Natural killer cell (primary cell): ENCODE results near the gene VEZF1. TPM values are rescaled to one million over a fixed set of nuclear protein-coding genes. Genes with fewer than 3 reads are reported as not detected.

ENCODE experiments used
- ATAC-seq, 3 donors: fragments of 150-1000 bp in 2 of 3; fragments of 200-7000 bp in 1 of 3; cut with Tn5 transposase; 1 replicate in 1 of 3; 2 replicates in 2 of 3; pipeline ENCODE4 v1.10.0; 2021; ENCODE audit warnings: mild to moderate bottlenecking in 2 of 3, moderate library complexity in 2 of 3
- DNase-seq, 2 donors: peaks; one replicate each; pipeline versions ENCODE4 v3.0.0 to v3.0.0-alpha.2; 2013 to 2021; ENCODE audit warnings: mixed read lengths in 1 of 2
- H3K27ac ChIP-seq: one replicate; pipeline ENCODE4 v1.5.1; 2013; ENCODE audit warnings: mild to moderate bottlenecking, low read length
- H3K27me3 ChIP-seq: one replicate; pipeline ENCODE4 v1.6.1; 2013; ENCODE audit warnings: low read length; ENCODE audit not compliant: control insufficient read depth, insufficient read depth
- H3K36me3 ChIP-seq: one replicate; pipeline ENCODE4 v1.6.1; 2013; ENCODE audit warnings: low read length; ENCODE audit not compliant: control insufficient read depth, insufficient read depth
- H3K4me1 ChIP-seq: one replicate; pipeline ENCODE4 v1.6.1; 2013; ENCODE audit warnings: low read length; ENCODE audit not compliant: control insufficient read depth, insufficient read depth
- H3K4me3 ChIP-seq: one replicate; pipeline ENCODE4 v1.5.1; 2013; ENCODE audit warnings: low read length
- H3K9me3 ChIP-seq: one replicate; pipeline ENCODE4 v1.6.1; 2013; ENCODE audit warnings: low read length; ENCODE audit not compliant: control insufficient read depth, insufficient read depth
- H3K27ac Mint-ChIP-seq, 2 donors: one replicate each; pipeline ENCODE4 v1.8.0; 2022; ENCODE audit warnings: mild to moderate bottlenecking in 2 of 2, mixed read lengths in 2 of 2, moderate library complexity in 1 of 2
- H3K27me3 Mint-ChIP-seq, 2 donors: one replicate each; pipeline ENCODE4 v1.8.0; 2022; ENCODE audit warnings: low read depth in 2 of 2, mixed read lengths in 2 of 2
- H3K36me3 Mint-ChIP-seq: one replicate; pipeline ENCODE4 v1.8.0; 2022; ENCODE audit warnings: mixed read lengths
- H3K4me1 Mint-ChIP-seq, 2 donors: one replicate each; pipeline ENCODE4 v1.8.0; 2022; ENCODE audit warnings: mixed read lengths in 2 of 2
- H3K4me3 Mint-ChIP-seq: one replicate; pipeline ENCODE4 v1.8.0; 2022; ENCODE audit warnings: mild to moderate bottlenecking, moderate library complexity, mixed read lengths
- H3K9me3 Mint-ChIP-seq, 2 donors: one replicate each; pipeline ENCODE4 v1.8.0; 2022; ENCODE audit warnings: mixed read lengths in 2 of 2
- WGBS: methylation state at CpG from one replicate; pipeline ENCODE4 v1.1.7; 2013; ENCODE audit warnings: missing lambda C conversion rate; ENCODE audit not compliant: insufficient coverage; 5-methylcytosine and 5-hydroxymethylcytosine counted together
- intact Hi-C: fragments of 100-400 bp; cut with micrococcal nuclease; formaldehyde crosslinking; loops from one replicate; pipeline ENCODE4 v1.14.2; 2022
- total RNA-seq, 4 donors: library from RNA; stranded (reverse); fragments of 120-200 nt in 1 of 4; gene quantifications; one replicate each; pipeline versions ENCODE4 v1.2.3 to v1.2.4, GENCODE V29; 2013 to 2022
- TF ChIP-seq, protein P1 (sequence below): fragments of 200-600 bp; IDR thresholded peaks from one replicate; pipeline ENCODE4 v1.8.0; 2022; ENCODE audit warnings: antibody characterized with exemption

The VEZF1 gene
- total RNA-seq, 3 donors from 2014 or later (not counting 1 experiment from before 2014, with no cell fraction given) = 49.8 to 64.6 (median 63.4) TPM

DNA sequence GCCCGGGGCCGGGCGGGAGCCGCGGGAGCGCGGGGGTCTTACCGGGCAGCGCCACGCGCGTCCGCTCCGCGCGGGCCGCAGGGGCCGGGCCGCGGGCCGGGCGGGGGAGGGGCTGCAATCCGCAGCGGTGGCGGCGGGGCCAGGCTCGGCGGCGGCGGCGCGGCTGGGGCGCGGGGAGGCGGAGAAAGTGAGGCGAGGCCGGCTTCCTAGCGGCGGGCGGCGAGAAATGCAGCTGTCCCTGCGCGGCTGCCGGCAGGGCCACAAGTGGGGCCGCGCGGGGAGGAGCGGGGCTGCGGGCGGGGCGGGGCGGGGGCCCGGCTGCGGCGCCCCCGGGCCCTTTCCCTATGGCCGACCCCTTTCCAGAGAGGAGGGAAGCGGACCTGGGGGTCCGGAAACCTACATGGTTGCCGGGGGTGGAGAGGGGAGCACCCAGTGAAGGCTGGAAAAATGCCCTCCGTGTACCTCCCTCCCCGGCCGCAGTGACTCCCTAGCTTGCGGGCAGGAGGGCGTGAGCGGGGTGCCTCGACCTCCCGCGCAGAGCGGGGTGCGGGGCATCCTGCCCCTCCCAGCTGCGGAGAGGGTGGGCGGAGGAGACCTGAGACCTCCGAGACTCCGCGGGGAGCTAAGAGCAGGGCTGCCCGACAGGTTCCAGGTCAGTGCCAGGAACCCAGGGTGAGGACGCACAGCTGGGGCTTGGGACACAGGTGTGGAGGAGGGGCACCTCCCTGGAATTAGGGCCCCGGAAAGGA lies 32.7 kb downstream of the VEZF1 start, which contains the start of gene CUEDC1:
TSS of gene CUEDC1 (minus strand) at position 230 of the 749 bp plus-strand sequence. CDS start 69,848 bp downstream, outside the sequence.
- H3K4me1 ChIP-seq = peaks cover 32% of the 10 kb centered on the region
- H3K27me3 ChIP-seq = peaks cover 9% of the 10 kb centered on the region
- DNase-seq (peak; percentile 60 to 72), ATAC-seq (peak; percentile 78 to 82 (median 82))
- H3K9me3 ChIP-seq = no peaks in the 10 kb centered on the region
- TF ChIP-seq, protein P1, sequence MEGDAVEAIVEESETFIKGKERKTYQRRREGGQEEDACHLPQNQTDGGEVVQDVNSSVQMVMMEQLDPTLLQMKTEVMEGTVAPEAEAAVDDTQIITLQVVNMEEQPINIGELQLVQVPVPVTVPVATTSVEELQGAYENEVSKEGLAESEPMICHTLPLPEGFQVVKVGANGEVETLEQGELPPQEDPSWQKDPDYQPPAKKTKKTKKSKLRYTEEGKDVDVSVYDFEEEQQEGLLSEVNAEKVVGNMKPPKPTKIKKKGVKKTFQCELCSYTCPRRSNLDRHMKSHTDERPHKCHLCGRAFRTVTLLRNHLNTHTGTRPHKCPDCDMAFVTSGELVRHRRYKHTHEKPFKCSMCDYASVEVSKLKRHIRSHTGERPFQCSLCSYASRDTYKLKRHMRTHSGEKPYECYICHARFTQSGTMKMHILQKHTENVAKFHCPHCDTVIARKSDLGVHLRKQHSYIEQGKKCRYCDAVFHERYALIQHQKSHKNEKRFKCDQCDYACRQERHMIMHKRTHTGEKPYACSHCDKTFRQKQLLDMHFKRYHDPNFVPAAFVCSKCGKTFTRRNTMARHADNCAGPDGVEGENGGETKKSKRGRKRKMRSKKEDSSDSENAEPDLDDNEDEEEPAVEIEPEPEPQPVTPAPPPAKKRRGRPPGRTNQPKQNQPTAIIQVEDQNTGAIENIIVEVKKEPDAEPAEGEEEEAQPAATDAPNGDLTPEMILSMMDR = peak; percentile 17
- H3K27ac Mint-ChIP-seq = peak within 1 kb of the TSS in 1 of 2 donors; percentile 33
- no peaks in the 10 kb centered on the region for H3K9me3 Mint-ChIP-seq
- peaks cover 29 to 48% of the 10 kb centered on the region in 2 donors for H3K27me3 Mint-ChIP-seq
- H3K27ac ChIP-seq = no peak within 1 kb of the TSS
- intact Hi-C loops = no loop called here
- H3K4me3 ChIP-seq = peak within 1 kb of the TSS; percentile 42
- peak within 1 kb of the TSS; percentile 69 for H3K4me3 Mint-ChIP-seq
- no peaks in the 10 kb centered on the region for H3K36me3 ChIP-seq
- no peaks in the 10 kb centered on the region for H3K36me3 Mint-ChIP-seq
- under 1% methylated on average over 79 of the region's 79 CpGs for WGBS
- H3K4me1 Mint-ChIP-seq = peaks cover 17 to 49% of the 10 kb centered on the region in 2 donors

DNA sequence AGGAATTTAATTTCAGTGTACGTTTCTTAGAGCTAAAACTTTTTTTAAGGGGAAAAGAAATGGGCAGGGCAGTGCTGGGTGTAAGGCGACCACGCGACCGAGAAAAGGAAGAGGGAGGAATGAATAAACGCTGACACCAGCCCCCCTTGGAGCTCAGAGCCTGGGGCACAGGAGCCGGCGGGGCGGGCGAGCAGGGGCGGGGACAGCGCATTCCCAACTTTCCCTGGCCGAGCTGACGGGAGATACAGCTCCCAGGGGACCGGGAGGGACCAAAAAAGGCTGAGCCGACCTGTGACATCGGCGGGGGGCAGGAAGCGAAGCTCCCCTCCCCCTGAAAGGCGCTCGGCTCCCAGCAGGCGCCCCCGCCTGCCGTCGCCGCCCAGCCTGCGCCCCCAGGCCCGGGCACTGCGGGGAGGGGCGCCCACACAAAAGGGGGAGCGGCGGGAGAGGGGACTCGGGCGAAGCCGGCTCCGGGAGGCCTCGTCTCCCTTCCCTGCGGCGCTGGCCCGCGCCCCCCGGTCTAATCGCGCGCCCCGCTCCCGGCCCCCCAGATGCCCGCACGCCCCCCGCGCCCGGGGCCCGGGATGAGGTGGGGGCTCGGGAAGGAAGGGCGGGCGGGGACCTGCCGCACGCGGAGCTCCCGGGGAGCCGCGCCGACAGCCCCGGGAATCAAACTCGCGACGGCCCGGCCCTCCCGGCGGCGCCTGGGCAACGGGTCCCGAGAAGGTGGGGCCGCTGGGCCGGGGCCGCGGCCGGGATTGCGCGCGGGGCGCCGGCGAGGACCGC lies 33.5 kb downstream of the VEZF1 start:
- peaks cover 29 to 43% of the 10 kb centered on the region in 2 donors for H3K27me3 Mint-ChIP-seq
- Histone ChIP-seq H3K9me3 (no peaks in the 10 kb centered on the region), H3K27me3 (peaks cover 9% of the 10 kb centered on the region), H3K27ac (no peak overlapping the region), H3K36me3 (no peaks in the 10 kb centered on the region), H3K4me3 (no peak overlapping the region), H3K4me1 (peaks cover 40% of the 10 kb centered on the region)
- peaks cover 24 to 54% of the 10 kb centered on the region in 2 donors for H3K4me1 Mint-ChIP-seq
- intact Hi-C loops = no loop called here
- no peaks in the 10 kb centered on the region for H3K9me3 Mint-ChIP-seq
- ATAC-seq (no peak), DNase-seq (no peak)
- H3K27ac Mint-ChIP-seq = no peak overlapping the region
- 3% methylated on average over 83 of the region's 85 CpGs for WGBS
- TF ChIP-seq, protein P1 = no peak
- no peaks in the 10 kb centered on the region for H3K36me3 Mint-ChIP-seq
- peak overlapping the region; percentile 69 for H3K4me3 Mint-ChIP-seq

- 95% methylated on average over 12 of the region's 13 CpGs for WGBS
- ATAC-seq = no peak
- intact Hi-C loops = no loop called here
These were observed 34.2 kb downstream of the VEZF1 start for GRCh38 chr17:57953705-57954396.

More at GRCh38 chr17:57953705-57954396, 34.2 kb downstream of the VEZF1 start:
- Histone ChIP-seq H3K4me1 (peaks cover 47% of the 10 kb centered on the region), H3K27me3 (peaks cover 9% of the 10 kb centered on the region), H3K4me3 (no peak overlapping the region), H3K9me3 (no peaks in the 10 kb centered on the region), H3K27ac (no peak overlapping the region), H3K36me3 (no peaks in the 10 kb centered on the region)
- no peak for DNase-seq
- TF ChIP-seq, protein P1 = no peak
- Mint-ChIP-seq H3K4me3 (peak overlapping the region; percentile 69), H3K27me3 (peaks cover 23 to 37% of the 10 kb centered on the region in 2 donors), H3K9me3 (no peaks in the 10 kb centered on the region), H3K4me1 (peaks cover 29 to 60% of the 10 kb centered on the region in 2 donors), H3K27ac (no peak overlapping the region), H3K36me3 (no peaks in the 10 kb centered on the region)
